Measurements from ENCODE around the gene UQCRC2.

DNA sequence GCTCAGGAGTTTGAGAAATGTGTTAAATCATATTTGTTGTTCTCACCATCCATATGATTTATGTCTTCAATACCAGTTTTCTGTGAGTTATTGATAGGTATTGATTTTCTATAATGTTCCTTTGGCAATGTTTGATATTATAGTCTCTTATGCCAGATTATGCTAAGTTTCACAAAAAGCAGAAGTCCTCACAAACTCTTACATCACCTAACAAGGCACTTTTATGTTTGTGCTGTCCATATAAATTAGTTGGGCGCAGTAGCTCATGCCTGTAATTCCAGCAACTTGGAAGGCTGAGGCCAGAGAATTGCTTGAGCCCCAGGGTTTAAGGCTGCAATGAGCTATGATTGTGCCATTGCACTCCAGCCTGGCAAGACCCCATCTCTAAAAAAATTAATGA, 12.6 kb upstream of the UQCRC2 start:
- TF ChIP-seq, protein P1, sequence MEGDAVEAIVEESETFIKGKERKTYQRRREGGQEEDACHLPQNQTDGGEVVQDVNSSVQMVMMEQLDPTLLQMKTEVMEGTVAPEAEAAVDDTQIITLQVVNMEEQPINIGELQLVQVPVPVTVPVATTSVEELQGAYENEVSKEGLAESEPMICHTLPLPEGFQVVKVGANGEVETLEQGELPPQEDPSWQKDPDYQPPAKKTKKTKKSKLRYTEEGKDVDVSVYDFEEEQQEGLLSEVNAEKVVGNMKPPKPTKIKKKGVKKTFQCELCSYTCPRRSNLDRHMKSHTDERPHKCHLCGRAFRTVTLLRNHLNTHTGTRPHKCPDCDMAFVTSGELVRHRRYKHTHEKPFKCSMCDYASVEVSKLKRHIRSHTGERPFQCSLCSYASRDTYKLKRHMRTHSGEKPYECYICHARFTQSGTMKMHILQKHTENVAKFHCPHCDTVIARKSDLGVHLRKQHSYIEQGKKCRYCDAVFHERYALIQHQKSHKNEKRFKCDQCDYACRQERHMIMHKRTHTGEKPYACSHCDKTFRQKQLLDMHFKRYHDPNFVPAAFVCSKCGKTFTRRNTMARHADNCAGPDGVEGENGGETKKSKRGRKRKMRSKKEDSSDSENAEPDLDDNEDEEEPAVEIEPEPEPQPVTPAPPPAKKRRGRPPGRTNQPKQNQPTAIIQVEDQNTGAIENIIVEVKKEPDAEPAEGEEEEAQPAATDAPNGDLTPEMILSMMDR (IDR thresholded peaks at IDR 0.05): no peak
- TF ChIP-seq POLR2A (IDR thresholded peaks at IDR 0.05): no peak

Measured in adrenal gland (tissue), 5 donors.